Neutrophil (primary cell): Measurements from ENCODE around the gene RFX6.

Source experiments
- H3K27ac ChIP-seq: fragments of 200-600 bp; sonication (generic); 2 replicates; pipeline ENCODE4 v1.5.1; 2016; ENCODE audit warnings: mild to moderate bottlenecking, moderate library complexity
- H3K27me3 ChIP-seq: fragments of 200-600 bp; sonication (generic); 2 replicates; pipeline ENCODE4 v1.6.0; 2016; ENCODE audit warnings: mild to moderate bottlenecking
- H3K36me3 ChIP-seq: fragments of 200-600 bp; sonication (generic); 2 replicates; pipeline ENCODE4 v1.5.1; 2017
- H3K4me1 ChIP-seq, 2 experiments: fragments of 200-600 bp in 1 of 2; sonication (generic) in 1 of 2; 1 replicate in 1 of 2; 2 replicates in 1 of 2; pipeline versions ENCODE4 v1.5.1 to v1.6.1; 2013 to 2016; ENCODE audit warnings: low read depth in 1 of 2, low read length in 1 of 2, mild to moderate bottlenecking in 1 of 2, moderate library complexity in 1 of 2; ENCODE audit not compliant: control insufficient read depth in 1 of 2, insufficient read depth in 1 of 2
- H3K4me3 ChIP-seq, 2 experiments: fragments of 200-600 bp in 1 of 2; sonication (generic) in 1 of 2; 1 replicate in 1 of 2; 2 replicates in 1 of 2; pipeline ENCODE4 v1.5.1; 2013 to 2016; ENCODE audit warnings: low read depth in 1 of 2, low read length in 1 of 2, mild to moderate bottlenecking in 1 of 2, moderate library complexity in 1 of 2
- H3K9me3 ChIP-seq: fragments of 200-600 bp; sonication (generic); 2 replicates; pipeline ENCODE4 v1.5.1; 2016
- TF ChIP-seq, protein P1 (sequence below): fragments of 200-600 bp; sonication (generic); IDR thresholded peaks from 2 replicates; pipeline ENCODE4 v1.5.1; 2016; ENCODE audit warnings: antibody characterized with exemption

The RFX6 gene

DNA sequence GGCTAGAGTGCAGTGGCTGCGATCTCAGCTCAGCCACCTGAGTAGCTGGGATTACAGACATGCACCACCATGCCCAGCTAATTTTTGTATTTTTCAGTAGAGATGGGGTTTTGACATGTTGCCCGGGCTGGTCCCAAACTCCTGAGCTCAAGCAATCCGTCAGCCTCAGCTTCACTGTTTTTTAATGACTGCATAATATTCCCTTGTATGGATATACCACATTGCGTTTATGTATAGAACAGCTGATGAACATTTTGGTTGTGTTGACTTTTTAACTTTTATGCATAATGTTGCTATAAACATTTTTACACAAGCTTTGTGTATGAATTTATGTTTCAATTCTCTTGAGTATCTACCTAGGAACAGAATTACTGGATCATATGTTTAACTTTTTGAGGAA, 4.3 kb upstream of the RFX6 start:
- Histone ChIP-seq H3K36me3 (no peaks in the 10 kb centered on the region), H3K4me1 (no peaks in the 10 kb centered on the region), H3K27me3 (peaks cover 47% of the 10 kb centered on the region), H3K4me3 (no peak overlapping the region), H3K9me3 (no peaks in the 10 kb centered on the region), H3K27ac (no peak overlapping the region)
- TF ChIP-seq, protein P1, sequence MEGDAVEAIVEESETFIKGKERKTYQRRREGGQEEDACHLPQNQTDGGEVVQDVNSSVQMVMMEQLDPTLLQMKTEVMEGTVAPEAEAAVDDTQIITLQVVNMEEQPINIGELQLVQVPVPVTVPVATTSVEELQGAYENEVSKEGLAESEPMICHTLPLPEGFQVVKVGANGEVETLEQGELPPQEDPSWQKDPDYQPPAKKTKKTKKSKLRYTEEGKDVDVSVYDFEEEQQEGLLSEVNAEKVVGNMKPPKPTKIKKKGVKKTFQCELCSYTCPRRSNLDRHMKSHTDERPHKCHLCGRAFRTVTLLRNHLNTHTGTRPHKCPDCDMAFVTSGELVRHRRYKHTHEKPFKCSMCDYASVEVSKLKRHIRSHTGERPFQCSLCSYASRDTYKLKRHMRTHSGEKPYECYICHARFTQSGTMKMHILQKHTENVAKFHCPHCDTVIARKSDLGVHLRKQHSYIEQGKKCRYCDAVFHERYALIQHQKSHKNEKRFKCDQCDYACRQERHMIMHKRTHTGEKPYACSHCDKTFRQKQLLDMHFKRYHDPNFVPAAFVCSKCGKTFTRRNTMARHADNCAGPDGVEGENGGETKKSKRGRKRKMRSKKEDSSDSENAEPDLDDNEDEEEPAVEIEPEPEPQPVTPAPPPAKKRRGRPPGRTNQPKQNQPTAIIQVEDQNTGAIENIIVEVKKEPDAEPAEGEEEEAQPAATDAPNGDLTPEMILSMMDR: no peak

DNA sequence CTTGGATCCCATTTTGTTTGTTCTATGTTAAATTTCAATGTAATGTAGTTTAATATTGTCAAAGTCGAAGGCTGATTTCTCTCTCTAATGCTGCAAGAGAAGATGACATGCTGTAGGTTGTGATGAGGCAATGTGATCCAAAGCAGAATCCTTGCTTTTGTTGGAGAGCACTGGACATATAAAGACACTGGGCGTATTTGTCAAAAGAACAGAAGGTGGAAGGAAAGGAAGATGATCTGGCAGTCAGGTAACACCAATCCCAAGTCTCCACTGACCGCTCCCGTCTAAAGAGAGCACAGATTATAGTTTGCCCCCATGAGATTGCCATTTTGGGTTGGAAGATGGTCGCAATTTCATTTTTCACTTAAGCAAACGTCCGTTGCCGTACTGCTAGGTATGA, 935 bp upstream of the RFX6 start:
- no peaks in the 10 kb centered on the region for H3K36me3 ChIP-seq
- no peak overlapping the region for H3K27ac ChIP-seq
- H3K27me3 ChIP-seq: peaks cover 75% of the 10 kb centered on the region
- TF ChIP-seq, protein P1: no peak
- no peak overlapping the region for H3K4me3 ChIP-seq
- no peaks in the 10 kb centered on the region for H3K4me1 ChIP-seq
- H3K9me3 ChIP-seq: no peaks in the 10 kb centered on the region

GRCh38 chr6:116877743-116878142, 701 bp downstream of the RFX6 start:
- Histone ChIP-seq H3K27me3 (peaks cover 75% of the 10 kb centered on the region), H3K9me3 (no peaks in the 10 kb centered on the region), H3K4me3 (no peak overlapping the region), H3K36me3 (no peaks in the 10 kb centered on the region), H3K27ac (no peak overlapping the region), H3K4me1 (no peaks in the 10 kb centered on the region)
- TF ChIP-seq, protein P1: no peak

- no peak overlapping the region for H3K4me3 ChIP-seq
- no peak overlapping the region for H3K27ac ChIP-seq
- TF ChIP-seq, protein P1: no peak
- peaks cover 44% of the 10 kb centered on the region for H3K27me3 ChIP-seq
- H3K9me3 ChIP-seq: no peaks in the 10 kb centered on the region
- H3K4me1 ChIP-seq: no peaks in the 10 kb centered on the region
- H3K36me3 ChIP-seq: no peaks in the 10 kb centered on the region
Measured at GRCh38 chr6:116881236-116881635, 4.2 kb downstream of the RFX6 start.

GRCh38 chr6:116883005-116883404, 6.0 kb downstream of the RFX6 start:
- no peak overlapping the region for H3K27ac ChIP-seq
- H3K9me3 ChIP-seq: no peaks in the 10 kb centered on the region
- no peak overlapping the region for H3K4me3 ChIP-seq
- H3K27me3 ChIP-seq: peaks cover 26% of the 10 kb centered on the region
- H3K4me1 ChIP-seq: no peaks in the 10 kb centered on the region
- no peaks in the 10 kb centered on the region for H3K36me3 ChIP-seq
- TF ChIP-seq, protein P1: no peak

DNA sequence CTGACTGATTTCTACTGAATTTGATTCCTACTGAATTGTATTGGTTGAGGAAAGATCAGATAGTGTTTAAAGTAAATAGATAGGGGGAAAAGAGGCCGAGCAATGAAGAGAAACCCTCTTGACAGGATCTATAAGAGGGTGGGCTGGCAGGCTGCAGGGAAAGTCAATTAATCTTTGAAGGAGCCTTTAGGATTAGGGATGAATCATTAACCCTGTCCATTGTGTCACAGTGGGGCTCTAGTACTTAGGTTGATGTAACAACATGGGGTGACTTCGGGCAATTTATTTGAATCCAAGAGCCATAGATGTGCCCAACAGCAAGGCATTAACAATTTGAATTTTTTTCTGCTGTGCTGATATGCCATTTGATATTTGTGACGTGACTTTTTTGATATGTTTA, 7.5 kb downstream of the RFX6 start:
- H3K4me1 ChIP-seq: no peaks in the 10 kb centered on the region
- H3K27me3 ChIP-seq: peaks cover 11% of the 10 kb centered on the region
- no peak overlapping the region for H3K27ac ChIP-seq
- no peaks in the 10 kb centered on the region for H3K36me3 ChIP-seq
- H3K4me3 ChIP-seq: no peak overlapping the region
- TF ChIP-seq, protein P1: no peak
- H3K9me3 ChIP-seq: no peaks in the 10 kb centered on the region
